Keratinocyte (primary cell): ENCODE results near the gene APCDD1. TPM values are rescaled to one million over a fixed set of nuclear protein-coding genes. Genes with fewer than 3 reads are reported as not detected.

Source experiments
- DNase-seq: peaks from one replicate; pipeline ENCODE4 v3.0.0-alpha.2; 2011; ENCODE audit warnings: low read depth, missing footprints, low spot score
- FAIRE-seq: peaks from 2 replicates; lab custom pipeline; 2011; peaks lifted over from hg19 to GRCh38; lab: Jason Lieb, UNC
- H2AFZ ChIP-seq: 2 replicates; pipeline ENCODE4 v1.6.0; 2012; ENCODE audit warnings: low read length, control low read depth, inconsistent platforms; ENCODE audit not compliant: control insufficient read depth
- H3K27ac ChIP-seq: 2 replicates; pipeline ENCODE4 v1.5.1; 2011; ENCODE audit warnings: low read length; ENCODE audit not compliant: control insufficient read depth, insufficient read depth
- H3K27me3 ChIP-seq: 3 replicates; pipeline ENCODE4 v1.6.0; 2011; ENCODE audit warnings: low read length; ENCODE audit not compliant: control insufficient read depth, insufficient read depth; ENCODE audit errors: extremely low read depth
- H3K36me3 ChIP-seq, 2 experiments: 2 replicates in 1 of 2; 3 replicates in 1 of 2; pipeline ENCODE4 v1.5.1; 2011; ENCODE audit warnings: low read length in 2 of 2, mild to moderate bottlenecking in 1 of 2; ENCODE audit not compliant: control insufficient read depth in 2 of 2, insufficient read depth in 2 of 2; ENCODE audit errors: extremely low read depth in 1 of 2
- H3K4me1 ChIP-seq: 3 replicates; pipeline ENCODE4 v1.5.1; 2011; ENCODE audit warnings: low read length; ENCODE audit not compliant: control insufficient read depth, insufficient read depth; ENCODE audit errors: extremely low read depth
- H3K4me2 ChIP-seq: 3 replicates; pipeline ENCODE4 v1.6.0; 2011; ENCODE audit warnings: low read depth, low read length; ENCODE audit not compliant: control insufficient read depth, insufficient read depth; ENCODE audit errors: extremely low read depth
- H3K4me3 ChIP-seq, 3 experiments: fragments of 200-600 bp in 1 of 3; sonication (generic) in 1 of 3; 2 replicates in 2 of 3; 3 replicates in 1 of 3; pipeline ENCODE4 v1.5.1; 2011 to 2016; ENCODE audit warnings: low read length in 3 of 3, mild to moderate bottlenecking in 3 of 3, control low read depth in 2 of 3, inconsistent platforms in 1 of 3, low read depth in 1 of 3, mixed read lengths in 1 of 3, mixed run types in 1 of 3, moderate library complexity in 1 of 3; ENCODE audit not compliant: control insufficient read depth in 2 of 3, insufficient read depth in 2 of 3; ENCODE audit errors: extremely low read depth in 1 of 3
- H3K79me2 ChIP-seq: 2 replicates; pipeline ENCODE4 v1.6.0; 2012; ENCODE audit warnings: low read length; ENCODE audit not compliant: control insufficient read depth, insufficient read depth
- H3K9ac ChIP-seq: 3 replicates; pipeline ENCODE4 v1.6.0; 2011; ENCODE audit warnings: low read length; ENCODE audit not compliant: control insufficient read depth, insufficient read depth; ENCODE audit errors: extremely low read depth
- H3K9me1 ChIP-seq: 3 replicates; pipeline ENCODE4 v1.6.0; 2011; ENCODE audit warnings: low read length; ENCODE audit not compliant: control insufficient read depth, insufficient read depth; ENCODE audit errors: extremely low read depth
- H3K9me3 ChIP-seq: 2 replicates; pipeline ENCODE4 v1.5.1; 2012; ENCODE audit warnings: low read depth, low read length; ENCODE audit not compliant: control insufficient read depth
- H4K20me1 ChIP-seq: 3 replicates; pipeline ENCODE4 v1.6.0; 2011; ENCODE audit warnings: low read length; ENCODE audit not compliant: control insufficient read depth, insufficient read depth; ENCODE audit errors: extremely low read depth
- CTCF ChIP-seq, 3 experiments: IDR thresholded peaks in 1 of 3; conservative IDR thresholded peaks in 1 of 3; optimal IDR thresholded peaks in 1 of 3; 2 replicates in 2 of 3; 3 replicates in 1 of 3; pipeline versions ENCODE3 to v1.5.1; 2011; ENCODE audit warnings: low read length in 3 of 3, mild to moderate bottlenecking in 3 of 3, moderate library complexity in 2 of 3, control low read depth in 1 of 3, inconsistent platforms in 1 of 3; ENCODE audit not compliant: insufficient read depth in 2 of 3; ENCODE audit errors: extremely low read depth in 1 of 3
- EZH2 ChIP-seq: IDR thresholded peaks from one replicate; pipeline ENCODE4 v1.6.1; 2012; ENCODE audit warnings: inconsistent platforms, mild to moderate bottlenecking, low read length, moderate library complexity
- dilution Hi-C: fragments of 300-500 bp; cut with MboI; formaldehyde crosslinking; loops from one replicate; pipeline ENCODE4 v1.7.0; 2020; ENCODE audit warnings: low sequenced_read_pairs; ENCODE audit not compliant: extremely low pct_ligation_motif_present
- polyA plus RNA-seq, 5 experiments: library from polyadenylated mRNA; depleted of rRNA in 3 of 5; stranded (reverse) in 3 of 5; stranded (forward) in 1 of 5; unstranded in 1 of 5; fragments of >200 nt; gene quantifications; 1 replicate in 1 of 5; 2 replicates in 3 of 5; 3 replicates in 1 of 5; pipeline versions ENCODE4 v1.2.1 to v1.2.3, GENCODE V29; 2011 to 2012; ENCODE audit warnings: missing spikeins in 2 of 5, low read depth in 1 of 5, low replicate concordance in 1 of 5

Gene APCDD1
- polyA plus RNA-seq, 1 donor (not counting 4 experiments of a cell fraction or from before 2014, with no cell fraction given), result 8.5 TPM

DNA sequence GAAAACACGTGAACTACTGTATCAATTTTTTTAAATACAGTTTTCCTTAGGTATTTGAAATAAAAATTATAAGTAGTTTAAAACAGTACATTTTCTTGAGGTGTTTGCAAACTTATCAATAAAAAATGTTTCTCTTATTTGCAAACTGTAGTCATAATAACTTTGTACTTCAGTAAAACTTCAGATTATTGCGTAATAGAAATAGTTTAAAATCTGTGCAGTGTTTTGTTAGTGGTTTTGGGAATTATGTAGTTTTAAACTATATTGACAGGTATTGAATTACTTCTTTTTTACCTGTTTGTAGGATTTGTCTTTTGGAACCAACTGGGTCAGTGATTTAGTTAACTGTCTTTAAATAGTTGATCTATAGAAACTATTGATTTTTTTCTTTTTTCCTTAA, 78.7 kb downstream of the APCDD1 start:
- H4K20me1 ChIP-seq, result no peaks in the 10 kb centered on the region
- no peak overlapping the region for H3K4me3 ChIP-seq
- no peak overlapping the region for H3K9ac ChIP-seq
- FAIRE-seq (no peak), DNase-seq (no peak)
- H3K9me3 ChIP-seq, result no peaks in the 10 kb centered on the region
- H3K4me1 ChIP-seq, result peaks cover 6% of the 10 kb centered on the region
- dilution Hi-C loops, result no loop called here
- H2AFZ ChIP-seq, result no peak overlapping the region
- H3K4me2 ChIP-seq, result no peak overlapping the region
- H3K27me3 ChIP-seq, result no peaks in the 10 kb centered on the region
- H3K36me3 ChIP-seq, result peaks cover 0 to 2% of the 10 kb centered on the region in 2 experiments
- H3K9me1 ChIP-seq, result peaks cover 4% of the 10 kb centered on the region
- peaks cover 47% of the 10 kb centered on the region for H3K79me2 ChIP-seq
- H3K27ac ChIP-seq, result no peak overlapping the region
- no peak for TF ChIP-seq EZH2
- no peak for TF ChIP-seq CTCF (optimal IDR thresholded peaks at IDR 0.05 in 1 of 3, IDR thresholded peaks at IDR 0.05 in 1 of 3, conservative IDR thresholded peaks at IDR 0.05 in 1 of 3; ENCODE audit: extremely low read depth in 1 of 3, insufficient read depth in 2 of 3, low read length in 3 of 3)

- Histone ChIP-seq H3K4me3 (no peak overlapping the region), H3K4me1 (no peaks in the 10 kb centered on the region), H3K27ac (no peak overlapping the region), H3K36me3 (peaks cover 5 to 7% of the 10 kb centered on the region in 2 experiments), H3K9me3 (no peaks in the 10 kb centered on the region), H3K4me2 (no peak overlapping the region), H3K79me2 (peaks cover 21% of the 10 kb centered on the region), H3K9ac (no peak overlapping the region), H3K9me1 (no peaks in the 10 kb centered on the region), H3K27me3 (no peaks in the 10 kb centered on the region), H4K20me1 (no peaks in the 10 kb centered on the region), H2AFZ (no peak overlapping the region)
- dilution Hi-C loops, result no loop called here
- DNase-seq (no peak), FAIRE-seq (no peak)
- no peak for TF ChIP-seq CTCF (optimal IDR thresholded peaks at IDR 0.05 in 1 of 3, IDR thresholded peaks at IDR 0.05 in 1 of 3, conservative IDR thresholded peaks at IDR 0.05 in 1 of 3; ENCODE audit: extremely low read depth in 1 of 3, insufficient read depth in 2 of 3, low read length in 3 of 3)
- TF ChIP-seq EZH2, result no peak
Measured at GRCh38 chr18:10536280-10536679, 81.8 kb downstream of the APCDD1 start.
